H1 (cell line): ENCODE results near the gene PPIB. TPM values are rescaled to one million over a fixed set of nuclear protein-coding genes. Genes with fewer than 3 reads are reported as not detected.

Experiments used
- CTCF ChIA-PET: fragments of 300-600 bp; sonication (Branson Sonifier 250); formaldehyde crosslinking; loops from one replicate; lab custom pipeline; 2021; ENCODE audit not compliant: partially characterized antibody; lab: Charles Lee
- POLR2A ChIA-PET: fragments of 300-600 bp; sonication (Branson Sonifier 250); formaldehyde crosslinking; loops from one replicate; lab custom pipeline; 2021; ENCODE audit warnings: inconsistent platforms; ENCODE audit not compliant: partially characterized antibody; lab: Charles Lee
- DNase-seq, 2 experiments: peaks; one replicate each; pipeline versions ENCODE4 v3.0.0 to v3.0.0-alpha.2; 2010 to 2022; ENCODE audit warnings: low spot score in 2 of 2, low read depth in 1 of 2, mixed read lengths in 1 of 2
- FAIRE-seq: peaks from 2 replicates; lab custom pipeline; 2011; peaks lifted over from hg19 to GRCh38; lab: Jason Lieb, UNC
- H2AFZ ChIP-seq: 2 replicates; pipeline ENCODE4 v1.8.1; 2012; ENCODE audit warnings: low read length, inconsistent platforms
- H2AK5ac ChIP-seq: 2 replicates; pipeline ENCODE4 v1.6.1; 2013; ENCODE audit warnings: low read depth, low read length
- H2BK120ac ChIP-seq: replicated peaks from 2 replicates; pipeline ENCODE3; 2013; ENCODE audit warnings: low read depth, low read length, inconsistent platforms
- H2BK12ac ChIP-seq: 2 replicates; pipeline ENCODE4 v1.6.1; 2013; ENCODE audit warnings: low read depth, low read length
- H2BK15ac ChIP-seq: 2 replicates; pipeline ENCODE4 v1.6.1; 2013; ENCODE audit warnings: low read length
- H2BK20ac ChIP-seq: 2 replicates; pipeline ENCODE4 v1.6.1; 2013; ENCODE audit warnings: low read length
- H2BK5ac ChIP-seq: 2 replicates; pipeline ENCODE4 v1.6.1; 2013; ENCODE audit warnings: low read depth, low read length
- H3K14ac ChIP-seq: 2 replicates; pipeline ENCODE4 v1.6.1; 2013; ENCODE audit warnings: inconsistent platforms; ENCODE audit not compliant: insufficient read length
- H3K18ac ChIP-seq: 2 replicates; pipeline ENCODE4 v1.6.1; 2013; ENCODE audit warnings: low read length; ENCODE audit errors: extremely low read depth
- H3K23ac ChIP-seq: 2 replicates; pipeline ENCODE4 v1.6.1; 2013; ENCODE audit warnings: inconsistent platforms; ENCODE audit not compliant: insufficient read length
- H3K23me2 ChIP-seq: 2 replicates; pipeline ENCODE4 v1.6.1; 2013; ENCODE audit warnings: low read depth, low read length
- H3K27ac ChIP-seq: 2 replicates; pipeline ENCODE4 v1.6.1; 2011; ENCODE audit warnings: low read depth, low read length, inconsistent platforms
- H3K27me3 ChIP-seq, 4 experiments: replicated peaks in 1 of 4; 1 replicate in 1 of 4; 2 replicates in 3 of 4; pipeline versions ENCODE4 v1.6.1 to v1.8.1; 2011 to 2013; ENCODE audit warnings: low read length in 3 of 4, mild to moderate bottlenecking in 3 of 4, inconsistent platforms in 2 of 4, mixed read lengths in 2 of 4, moderate library complexity in 1 of 4; ENCODE audit not compliant: control insufficient read depth in 3 of 4, insufficient read depth in 3 of 4; ENCODE audit errors: extremely low read depth in 1 of 4
- H3K36me3 ChIP-seq, 4 experiments: 2 replicates each; pipeline versions ENCODE4 v1.6.1 to v1.8.1; 2011 to 2013; ENCODE audit warnings: mild to moderate bottlenecking in 4 of 4, low read length in 3 of 4, moderate library complexity in 2 of 4, control low read depth in 1 of 4, inconsistent platforms in 1 of 4; ENCODE audit not compliant: insufficient read depth in 4 of 4, control insufficient read depth in 2 of 4
- H3K4ac ChIP-seq: replicated peaks from 2 replicates; pipeline ENCODE3; 2013; ENCODE audit warnings: low read length, low read depth, mixed read lengths, inconsistent platforms; ENCODE audit not compliant: insufficient read length
- H3K4me1 ChIP-seq, 4 experiments: replicated peaks in 1 of 4; 1 replicate in 1 of 4; 2 replicates in 3 of 4; pipeline versions ENCODE4 v1.6.1 to v1.8.1; 2011 to 2013; ENCODE audit warnings: low read length in 3 of 4, inconsistent platforms in 2 of 4, mixed read lengths in 1 of 4; ENCODE audit not compliant: insufficient read depth in 4 of 4, control insufficient read depth in 3 of 4
- H3K4me2 ChIP-seq, 2 experiments: 2 replicates each; pipeline versions ENCODE4 v1.6.1 to v1.8.1; 2011 to 2013; ENCODE audit warnings: low read depth in 2 of 2, low read length in 2 of 2, control low read depth in 1 of 2, inconsistent platforms in 1 of 2, mild to moderate bottlenecking in 1 of 2; ENCODE audit not compliant: insufficient read depth in 1 of 2
- H3K4me3 ChIP-seq, 4 experiments: fragments of 200-600, 300-600 bp in 1 of 4; sonication (generic), shearing (Covaris generic), sonication (Bioruptor Twin) in 1 of 4; 2 replicates each; pipeline versions ENCODE4 v1.5.1 to v1.8.1; 2011 to 2016; ENCODE audit warnings: low read length in 4 of 4, low read depth in 3 of 4, control low read depth in 2 of 4, inconsistent platforms in 2 of 4, mild to moderate bottlenecking in 2 of 4, mixed read lengths in 1 of 4, moderate library complexity in 1 of 4; ENCODE audit not compliant: insufficient read depth in 2 of 4; ENCODE audit errors: extremely low read depth in 1 of 4
- H3K56ac ChIP-seq: replicated peaks from 2 replicates; pipeline ENCODE3; 2013; ENCODE audit warnings: low read depth, mild to moderate bottlenecking, mixed read lengths, low read length, inconsistent platforms; ENCODE audit not compliant: insufficient read length
- H3K79me1 ChIP-seq: 2 replicates; pipeline ENCODE4 v1.6.1; 2013; ENCODE audit warnings: low read depth, low read length, control low read depth
- H3K79me2 ChIP-seq, 2 experiments: 2 replicates each; pipeline versions ENCODE4 v1.6.1 to v1.8.1; 2012 to 2013; ENCODE audit warnings: low read length in 2 of 2, mild to moderate bottlenecking in 2 of 2, inconsistent platforms in 1 of 2; ENCODE audit not compliant: insufficient read depth in 2 of 2, control insufficient read depth in 1 of 2
- H3K9ac ChIP-seq, 4 experiments: replicated peaks in 1 of 4; 1 replicate in 1 of 4; 2 replicates in 3 of 4; pipeline versions ENCODE4 v1.6.1 to v1.8.1; 2011 to 2013; ENCODE audit warnings: low read depth in 3 of 4, low read length in 3 of 4, control low read depth in 2 of 4, mild to moderate bottlenecking in 2 of 4, moderate library complexity in 2 of 4, inconsistent platforms in 1 of 4; ENCODE audit errors: extremely low read depth in 1 of 4
- H3K9me3 ChIP-seq, 2 experiments: 2 replicates each; pipeline versions ENCODE4 v1.6.1 to v1.8.1; 2012 to 2013; ENCODE audit warnings: mild to moderate bottlenecking in 2 of 2, moderate library complexity in 2 of 2, control low read depth in 1 of 2, inconsistent platforms in 1 of 2, low read depth in 1 of 2, low read length in 1 of 2, mixed read lengths in 1 of 2; ENCODE audit not compliant: insufficient read depth in 2 of 2
- H4K20me1 ChIP-seq, 2 experiments: replicated peaks in 1 of 2; 2 replicates each; pipeline versions ENCODE3 to v1.8.1; 2011 to 2013; ENCODE audit warnings: inconsistent platforms in 2 of 2, low read length in 2 of 2, mild to moderate bottlenecking in 1 of 2; ENCODE audit not compliant: insufficient read depth in 2 of 2, control insufficient read depth in 1 of 2
- H4K5ac ChIP-seq: 2 replicates; pipeline ENCODE4 v1.6.1; 2013; ENCODE audit warnings: low read length, low read depth, mixed read lengths, inconsistent platforms; ENCODE audit not compliant: insufficient read length
- H4K8ac ChIP-seq: 2 replicates; pipeline ENCODE4 v1.8.0; 2013; ENCODE audit warnings: mild to moderate bottlenecking, moderate library complexity, low read length, inconsistent platforms; ENCODE audit not compliant: insufficient read depth; ENCODE audit errors: extremely low read depth
- H4K91ac ChIP-seq: replicated peaks from 2 replicates; pipeline ENCODE3; 2013; ENCODE audit warnings: low read length, mixed read lengths, inconsistent platforms; ENCODE audit not compliant: insufficient read length
- ASH2L ChIP-seq: fragments of 200-600, 300-600 bp; sonication (generic); IDR thresholded peaks from one replicate; pipeline ENCODE4 v1.7.1; 2017; ENCODE audit warnings: low read length
- CHD1 ChIP-seq: IDR thresholded peaks from 2 replicates; pipeline ENCODE4 v1.6.1; 2012; ENCODE audit warnings: low read depth, low read length, improper control_type of control experiment
- FOSL1 ChIP-seq: IDR thresholded peaks from 2 replicates; pipeline ENCODE4 v1.6.1; 2011; ENCODE audit warnings: mild to moderate bottlenecking, low read depth, low read length, moderate library complexity; ENCODE audit not compliant: insufficient read depth
- PHF8 ChIP-seq: fragments of 200-600 bp; sonication (generic); conservative IDR thresholded peaks from 2 replicates; pipeline ENCODE4 v1.7.1; 2012; ENCODE audit warnings: low read depth, mild to moderate bottlenecking, inconsistent platforms, low read length, moderate library complexity
- POU5F1 ChIP-seq: IDR thresholded peaks from 2 replicates; pipeline ENCODE4 v1.6.1; 2011; ENCODE audit warnings: low read depth, mild to moderate bottlenecking, low read length, moderate library complexity
- RNF2 ChIP-seq: fragments of 200-900, 300-1000 bp; sonication (generic); IDR thresholded peaks from 2 replicates; pipeline ENCODE4 v1.7.1; 2016; ENCODE audit warnings: borderline replicate concordance, low read depth, mild to moderate bottlenecking, antibody characterized with exemption, low read length; ENCODE audit not compliant: poor library complexity, severe bottlenecking; ENCODE audit errors: missing control alignments
- SIRT6 ChIP-seq: IDR thresholded peaks from one replicate; pipeline ENCODE4 v1.7.1; 2012; ENCODE audit warnings: low read length, inconsistent platforms
- TEAD4 ChIP-seq: IDR thresholded peaks from 2 replicates; pipeline ENCODE4 v1.6.1; 2012; ENCODE audit warnings: low read depth, low read length, inconsistent platforms, mixed read lengths
- USF2 ChIP-seq: IDR thresholded peaks from 2 replicates; pipeline ENCODE4 v1.6.1; 2011; ENCODE audit warnings: low read length, improper control_type of control experiment
- YY1 ChIP-seq: IDR thresholded peaks from 2 replicates; pipeline ENCODE4 v1.6.1; 2011; ENCODE audit warnings: low read depth, mild to moderate bottlenecking, low read length
- whole genome bisulfite sequencing, 2 experiments: shearing (Covaris generic) in 1 of 2; methylation state at CpG; one replicate each; pipeline versions ENCODE4 v1.1.6 to v1.1.7; 2013 to 2015; ENCODE audit warnings: low lambda C conversion rate in 2 of 2, mixed read lengths in 2 of 2, inconsistent platforms in 1 of 2, low coverage in 1 of 2, missing lambda C conversion rate in 1 of 2; ENCODE audit not compliant: insufficient replicate concordance in 2 of 2, insufficient coverage in 1 of 2, insufficient read length in 1 of 2; ENCODE audit errors: extremely low coverage in 1 of 2, missing lambda C conversion rate in 1 of 2; 5-methylcytosine and 5-hydroxymethylcytosine counted together
- polyA plus RNA-seq, 7 experiments: library from polyadenylated mRNA; depleted of rRNA in 3 of 7; stranded (reverse) in 5 of 7; unstranded in 2 of 7; fragments of >200 nt in 5 of 7; fragments of 200-250 nt in 2 of 7; gene quantifications; 1 replicate in 5 of 7; 2 replicates in 1 of 7; 4 replicates in 1 of 7; pipeline versions ENCODE4 v1.2.1 to v1.2.3, GENCODE V29; 2011 to 2013; ENCODE audit warnings: missing spikeins in 2 of 7, mixed read lengths in 2 of 7
- total RNA-seq: library from RNA; stranded (reverse); fragmentation: NEBNext Ultra II Directional; extraction: Animal tissue kit (Norgen Biotek cat#: 25700); gene quantifications from 2 replicates; pipeline ENCODE4 v1.2.1, GENCODE V29; 2021

The PPIB gene
- total and polyA plus RNA-seq, 2 of the 8 experiments (the other 6 are each of a cell fraction or from before 2014, with no cell fraction given), result 558 to 579 TPM

DNA sequence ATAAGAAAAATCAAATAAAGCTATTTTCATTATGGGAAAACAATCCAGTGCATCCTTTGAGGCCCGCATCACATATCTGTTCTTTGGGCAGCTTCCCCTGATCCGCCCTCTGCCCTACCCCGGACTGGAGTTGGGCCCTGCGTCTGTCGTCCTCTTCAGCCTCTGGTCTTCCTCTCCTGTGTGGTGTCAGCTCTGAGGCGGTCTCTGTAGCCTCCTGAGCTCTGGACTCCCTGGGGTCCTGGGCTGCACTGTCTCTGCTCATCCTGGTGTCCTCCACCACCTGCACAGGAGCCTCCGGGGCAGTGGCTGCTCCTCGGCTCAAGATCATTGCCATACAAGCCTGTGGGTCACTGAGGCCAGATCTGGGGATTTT, 18.6 kb downstream of the PPIB start:
- H4K5ac ChIP-seq, result no peak overlapping the region
- H2BK12ac ChIP-seq, result no peak overlapping the region
- H2AFZ ChIP-seq, result no peak overlapping the region
- H3K27ac ChIP-seq, result no peak overlapping the region
- no peak overlapping the region for H3K4me3 ChIP-seq
- POLR2A ChIA-PET, result interaction anchor here (2.6 kb wide), 1 partner anchor 10 kb away, joined by 7 read pairs; no protein-coding TSS in a partner anchor
- no peaks in the 10 kb centered on the region for H3K4me1 ChIP-seq
- H2AK5ac ChIP-seq, result no peak overlapping the region
- H3K4ac ChIP-seq, result no peak overlapping the region
- H3K79me2 ChIP-seq, result no peaks in the 10 kb centered on the region
- CTCF ChIA-PET, result interaction anchor here (0.9 to 4.1 kb wide), 5 partner anchors 9 to 68 kb away, joined by 3 to 18 read pairs (median 7); no protein-coding TSS in a partner anchor
- no peak for DNase-seq
- no peak overlapping the region; the same call in 1 of the 2 replicates for H4K8ac ChIP-seq
- no peak overlapping the region for H3K4me2 ChIP-seq
- no peak overlapping the region for H3K56ac ChIP-seq
- no peaks in the 10 kb centered on the region for H3K9me3 ChIP-seq
- no peaks in the 10 kb centered on the region for H3K27me3 ChIP-seq
- H3K23ac ChIP-seq, result no peak overlapping the region
- 74% methylated on average over 8 of the region's 8 CpGs; no CpG with 5 or more reads in 1 of the 2 experiments for WGBS, 2 experiments
- no peaks in the 10 kb centered on the region for H3K79me1 ChIP-seq
- peaks cover 0 to 3% of the 10 kb centered on the region in 2 experiments for H4K20me1 ChIP-seq
- H3K23me2 ChIP-seq, result no peaks in the 10 kb centered on the region
- H2BK15ac ChIP-seq, result no peak overlapping the region
- H3K9ac ChIP-seq, result no peak overlapping the region
- H2BK120ac ChIP-seq, result no peak overlapping the region
- no peak overlapping the region for H2BK5ac ChIP-seq
- no peak overlapping the region for H3K14ac ChIP-seq
- FAIRE-seq, result no peak
- H4K91ac ChIP-seq, result no peak overlapping the region
- H3K18ac ChIP-seq, result no peak overlapping the region
- H2BK20ac ChIP-seq, result no peak overlapping the region
- H3K36me3 ChIP-seq, result peaks cover 0 to 5% (median 0%) of the 10 kb centered on the region in 4 experiments; a peak in 1 of 8 replicates
- TF ChIP-seq POU5F1 (no peak), CHD1 (no peak), YY1 (no peak), PHF8 (no peak), RNF2 (no peak), FOSL1 (no peak), TEAD4 (no peak), ASH2L (no peak), USF2 (no peak), SIRT6 (no peak)
